H1 (cell line): ENCODE measurements around the gene GABRA4. TPM values are rescaled to one million over a fixed set of nuclear protein-coding genes. Genes with fewer than 3 reads are reported as not detected.
A peak's percentile ranks its signal among the peaks of the same experiment; 100 is the strongest.

ENCODE experiments used
- CTCF ChIA-PET: fragments of 300-600 bp; sonication (Branson Sonifier 250); formaldehyde crosslinking; loops from one replicate; lab custom pipeline; 2021; ENCODE audit not compliant: partially characterized antibody; lab: Charles Lee
- POLR2A ChIA-PET: fragments of 300-600 bp; sonication (Branson Sonifier 250); formaldehyde crosslinking; loops from one replicate; lab custom pipeline; 2021; ENCODE audit warnings: inconsistent platforms; ENCODE audit not compliant: partially characterized antibody; lab: Charles Lee
- DNase-seq, 2 experiments: peaks; one replicate each; pipeline versions ENCODE4 v3.0.0 to v3.0.0-alpha.2; 2010 to 2022; ENCODE audit warnings: low spot score in 2 of 2, low read depth in 1 of 2, mixed read lengths in 1 of 2
- FAIRE-seq: peaks from 2 replicates; lab custom pipeline; 2011; peaks lifted over from hg19 to GRCh38; lab: Jason Lieb, UNC
- H2AFZ ChIP-seq: 2 replicates; pipeline ENCODE4 v1.8.1; 2012; ENCODE audit warnings: low read length, inconsistent platforms
- H2AK5ac ChIP-seq: 2 replicates; pipeline ENCODE4 v1.6.1; 2013; ENCODE audit warnings: low read depth, low read length
- H2BK120ac ChIP-seq: replicated peaks from 2 replicates; pipeline ENCODE3; 2013; ENCODE audit warnings: low read depth, low read length, inconsistent platforms
- H2BK12ac ChIP-seq: 2 replicates; pipeline ENCODE4 v1.6.1; 2013; ENCODE audit warnings: low read depth, low read length
- H2BK15ac ChIP-seq: 2 replicates; pipeline ENCODE4 v1.6.1; 2013; ENCODE audit warnings: low read length
- H2BK20ac ChIP-seq: 2 replicates; pipeline ENCODE4 v1.6.1; 2013; ENCODE audit warnings: low read length
- H2BK5ac ChIP-seq: 2 replicates; pipeline ENCODE4 v1.6.1; 2013; ENCODE audit warnings: low read depth, low read length
- H3K14ac ChIP-seq: 2 replicates; pipeline ENCODE4 v1.6.1; 2013; ENCODE audit warnings: inconsistent platforms; ENCODE audit not compliant: insufficient read length
- H3K18ac ChIP-seq: 2 replicates; pipeline ENCODE4 v1.6.1; 2013; ENCODE audit warnings: low read length; ENCODE audit errors: extremely low read depth
- H3K23ac ChIP-seq: 2 replicates; pipeline ENCODE4 v1.6.1; 2013; ENCODE audit warnings: inconsistent platforms; ENCODE audit not compliant: insufficient read length
- H3K23me2 ChIP-seq: 2 replicates; pipeline ENCODE4 v1.6.1; 2013; ENCODE audit warnings: low read depth, low read length
- H3K27ac ChIP-seq: 2 replicates; pipeline ENCODE4 v1.6.1; 2011; ENCODE audit warnings: low read depth, low read length, inconsistent platforms
- H3K27me3 ChIP-seq, 4 experiments: replicated peaks in 1 of 4; 1 replicate in 1 of 4; 2 replicates in 3 of 4; pipeline versions ENCODE4 v1.6.1 to v1.8.1; 2011 to 2013; ENCODE audit warnings: low read length in 3 of 4, mild to moderate bottlenecking in 3 of 4, inconsistent platforms in 2 of 4, mixed read lengths in 2 of 4, moderate library complexity in 1 of 4; ENCODE audit not compliant: control insufficient read depth in 3 of 4, insufficient read depth in 3 of 4; ENCODE audit errors: extremely low read depth in 1 of 4
- H3K36me3 ChIP-seq, 4 experiments: 2 replicates each; pipeline versions ENCODE4 v1.6.1 to v1.8.1; 2011 to 2013; ENCODE audit warnings: mild to moderate bottlenecking in 4 of 4, low read length in 3 of 4, moderate library complexity in 2 of 4, control low read depth in 1 of 4, inconsistent platforms in 1 of 4; ENCODE audit not compliant: insufficient read depth in 4 of 4, control insufficient read depth in 2 of 4
- H3K4ac ChIP-seq: replicated peaks from 2 replicates; pipeline ENCODE3; 2013; ENCODE audit warnings: low read length, low read depth, mixed read lengths, inconsistent platforms; ENCODE audit not compliant: insufficient read length
- H3K4me1 ChIP-seq, 4 experiments: replicated peaks in 1 of 4; 1 replicate in 1 of 4; 2 replicates in 3 of 4; pipeline versions ENCODE4 v1.6.1 to v1.8.1; 2011 to 2013; ENCODE audit warnings: low read length in 3 of 4, inconsistent platforms in 2 of 4, mixed read lengths in 1 of 4; ENCODE audit not compliant: insufficient read depth in 4 of 4, control insufficient read depth in 3 of 4
- H3K4me2 ChIP-seq, 2 experiments: 2 replicates each; pipeline versions ENCODE4 v1.6.1 to v1.8.1; 2011 to 2013; ENCODE audit warnings: low read depth in 2 of 2, low read length in 2 of 2, control low read depth in 1 of 2, inconsistent platforms in 1 of 2, mild to moderate bottlenecking in 1 of 2; ENCODE audit not compliant: insufficient read depth in 1 of 2
- H3K4me3 ChIP-seq, 4 experiments: fragments of 200-600, 300-600 bp in 1 of 4; sonication (generic), shearing (Covaris generic), sonication (Bioruptor Twin) in 1 of 4; 2 replicates each; pipeline versions ENCODE4 v1.5.1 to v1.8.1; 2011 to 2016; ENCODE audit warnings: low read length in 4 of 4, low read depth in 3 of 4, control low read depth in 2 of 4, inconsistent platforms in 2 of 4, mild to moderate bottlenecking in 2 of 4, mixed read lengths in 1 of 4, moderate library complexity in 1 of 4; ENCODE audit not compliant: insufficient read depth in 2 of 4; ENCODE audit errors: extremely low read depth in 1 of 4
- H3K56ac ChIP-seq: replicated peaks from 2 replicates; pipeline ENCODE3; 2013; ENCODE audit warnings: low read depth, mild to moderate bottlenecking, mixed read lengths, low read length, inconsistent platforms; ENCODE audit not compliant: insufficient read length
- H3K79me1 ChIP-seq: 2 replicates; pipeline ENCODE4 v1.6.1; 2013; ENCODE audit warnings: low read depth, low read length, control low read depth
- H3K79me2 ChIP-seq, 2 experiments: 2 replicates each; pipeline versions ENCODE4 v1.6.1 to v1.8.1; 2012 to 2013; ENCODE audit warnings: low read length in 2 of 2, mild to moderate bottlenecking in 2 of 2, inconsistent platforms in 1 of 2; ENCODE audit not compliant: insufficient read depth in 2 of 2, control insufficient read depth in 1 of 2
- H3K9ac ChIP-seq, 4 experiments: replicated peaks in 1 of 4; 1 replicate in 1 of 4; 2 replicates in 3 of 4; pipeline versions ENCODE4 v1.6.1 to v1.8.1; 2011 to 2013; ENCODE audit warnings: low read depth in 3 of 4, low read length in 3 of 4, control low read depth in 2 of 4, mild to moderate bottlenecking in 2 of 4, moderate library complexity in 2 of 4, inconsistent platforms in 1 of 4; ENCODE audit errors: extremely low read depth in 1 of 4
- H3K9me3 ChIP-seq, 2 experiments: 2 replicates each; pipeline versions ENCODE4 v1.6.1 to v1.8.1; 2012 to 2013; ENCODE audit warnings: mild to moderate bottlenecking in 2 of 2, moderate library complexity in 2 of 2, control low read depth in 1 of 2, inconsistent platforms in 1 of 2, low read depth in 1 of 2, low read length in 1 of 2, mixed read lengths in 1 of 2; ENCODE audit not compliant: insufficient read depth in 2 of 2
- H4K20me1 ChIP-seq, 2 experiments: replicated peaks in 1 of 2; 2 replicates each; pipeline versions ENCODE3 to v1.8.1; 2011 to 2013; ENCODE audit warnings: inconsistent platforms in 2 of 2, low read length in 2 of 2, mild to moderate bottlenecking in 1 of 2; ENCODE audit not compliant: insufficient read depth in 2 of 2, control insufficient read depth in 1 of 2
- H4K5ac ChIP-seq: 2 replicates; pipeline ENCODE4 v1.6.1; 2013; ENCODE audit warnings: low read length, low read depth, mixed read lengths, inconsistent platforms; ENCODE audit not compliant: insufficient read length
- H4K8ac ChIP-seq: 2 replicates; pipeline ENCODE4 v1.8.0; 2013; ENCODE audit warnings: mild to moderate bottlenecking, moderate library complexity, low read length, inconsistent platforms; ENCODE audit not compliant: insufficient read depth; ENCODE audit errors: extremely low read depth
- H4K91ac ChIP-seq: replicated peaks from 2 replicates; pipeline ENCODE3; 2013; ENCODE audit warnings: low read length, mixed read lengths, inconsistent platforms; ENCODE audit not compliant: insufficient read length
- CEBPB ChIP-seq: IDR thresholded peaks from 2 replicates; pipeline ENCODE4 v1.6.1; 2012; ENCODE audit warnings: low read depth, low read length
- EZH2 ChIP-seq: fragments of 200-600 bp; sonication (generic); IDR thresholded peaks from 2 replicates; pipeline ENCODE4 v1.7.1; 2012; ENCODE audit warnings: low read depth, mild to moderate bottlenecking, moderate library complexity, low read length, inconsistent platforms; ENCODE audit not compliant: severe bottlenecking
- FOSL1 ChIP-seq: IDR thresholded peaks from 2 replicates; pipeline ENCODE4 v1.6.1; 2011; ENCODE audit warnings: mild to moderate bottlenecking, low read depth, low read length, moderate library complexity; ENCODE audit not compliant: insufficient read depth
- KDM4A ChIP-seq: IDR thresholded peaks from one replicate; pipeline ENCODE4 v1.7.1; 2012; ENCODE audit warnings: low read depth, mild to moderate bottlenecking, moderate library complexity, low read length, inconsistent platforms; ENCODE audit not compliant: severe bottlenecking
- SUZ12 ChIP-seq: fragments of 200-600 bp; sonication (generic); IDR thresholded peaks from 2 replicates; pipeline ENCODE4 v1.6.1; 2012; ENCODE audit warnings: mild to moderate bottlenecking, inconsistent platforms, low read length, moderate library complexity, mixed read lengths
- YY1 ChIP-seq: IDR thresholded peaks from 2 replicates; pipeline ENCODE4 v1.6.1; 2011; ENCODE audit warnings: low read depth, mild to moderate bottlenecking, low read length
- WGBS, 2 experiments: shearing (Covaris generic) in 1 of 2; methylation state at CpG; one replicate each; pipeline versions ENCODE4 v1.1.6 to v1.1.7; 2013 to 2015; ENCODE audit warnings: low lambda C conversion rate in 2 of 2, mixed read lengths in 2 of 2, inconsistent platforms in 1 of 2, low coverage in 1 of 2, missing lambda C conversion rate in 1 of 2; ENCODE audit not compliant: insufficient replicate concordance in 2 of 2, insufficient coverage in 1 of 2, insufficient read length in 1 of 2; ENCODE audit errors: extremely low coverage in 1 of 2, missing lambda C conversion rate in 1 of 2; 5-methylcytosine and 5-hydroxymethylcytosine counted together
- polyA plus RNA-seq, 7 experiments: library from polyadenylated mRNA; depleted of rRNA in 3 of 7; stranded (reverse) in 5 of 7; unstranded in 2 of 7; fragments of >200 nt in 5 of 7; fragments of 200-250 nt in 2 of 7; gene quantifications; 1 replicate in 5 of 7; 2 replicates in 1 of 7; 4 replicates in 1 of 7; pipeline versions ENCODE4 v1.2.1 to v1.2.3, GENCODE V29; 2011 to 2013; ENCODE audit warnings: missing spikeins in 2 of 7, mixed read lengths in 2 of 7
- total RNA-seq: library from RNA; stranded (reverse); fragmentation: NEBNext Ultra II Directional; extraction: Animal tissue kit (Norgen Biotek cat#: 25700); gene quantifications from 2 replicates; pipeline ENCODE4 v1.2.1, GENCODE V29; 2021

The GABRA4 gene
- total and polyA plus RNA-seq, 2 of the 8 experiments (the other 6 are each of a cell fraction or from before 2014, with no cell fraction given) = 0.09 to 0.37 TPM

DNA sequence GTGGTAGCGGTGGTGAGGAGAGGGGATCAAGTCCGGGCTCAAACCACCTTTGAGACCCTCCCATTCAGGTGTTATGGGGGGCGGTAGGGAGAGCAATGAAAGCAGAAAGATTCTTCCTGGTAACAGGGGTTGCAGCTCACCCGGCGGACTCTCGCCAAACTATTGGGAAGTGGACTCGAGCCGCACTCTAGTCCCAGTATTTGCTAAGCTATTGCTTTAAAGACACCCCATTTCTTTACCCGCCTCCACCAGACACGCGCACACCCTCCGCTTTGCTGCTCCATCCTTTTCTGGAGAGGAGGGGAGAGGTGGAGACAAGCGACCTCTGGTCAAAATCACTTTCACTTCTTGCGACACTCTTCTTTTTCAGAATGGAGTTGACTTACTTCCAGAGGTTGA lies 625 bp upstream of the GABRA4 start:
- Histone ChIP-seq H2BK15ac (no peak overlapping the region), H3K9ac (no peak overlapping the region)

More for the DNA sequence above, 625 bp upstream of the GABRA4 start:
- H2BK20ac ChIP-seq = no peak overlapping the region
- FAIRE-seq (no peak), DNase-seq (no peak)
- peak overlapping the region; percentile 43 to 86 (median 77) for H3K4me3 ChIP-seq
- no peak overlapping the region for H3K18ac ChIP-seq
- H3K23me2 ChIP-seq = peaks cover 12% of the 10 kb centered on the region
- H2BK120ac ChIP-seq = no peak overlapping the region
- no peak overlapping the region for H2BK5ac ChIP-seq
- no peak overlapping the region for H3K14ac ChIP-seq
- H3K23ac ChIP-seq = no peak overlapping the region
- no peaks in the 10 kb centered on the region for H3K36me3 ChIP-seq
- no peak overlapping the region for H3K27ac ChIP-seq
- H3K79me1 ChIP-seq = no peaks in the 10 kb centered on the region
- H4K20me1 ChIP-seq = no peaks in the 10 kb centered on the region
- H2AFZ ChIP-seq = peak overlapping the region; percentile 89
- 1% methylated on average over 13 of the region's 14 CpGs; no CpG with 5 or more reads in 1 of the 2 experiments for WGBS, 2 experiments
- H3K27me3 ChIP-seq = peaks cover 27 to 47% (median 40%) of the 10 kb centered on the region in 4 experiments
- H3K4me2 ChIP-seq = peak overlapping the region; percentile 86 to 100
- H4K8ac ChIP-seq = no peak overlapping the region
- H3K4ac ChIP-seq = no peak overlapping the region
- CTCF ChIA-PET = interaction anchor here (0.9 to 1.7 kb wide), 2 partner anchors 62 to 152 kb away, joined by 3 to 4 read pairs; no protein-coding TSS in a partner anchor
- no peak overlapping the region for H3K56ac ChIP-seq
- POLR2A ChIA-PET = no interaction called here
- H3K9me3 ChIP-seq = no peaks in the 10 kb centered on the region
- H4K91ac ChIP-seq = no peak overlapping the region
- no peak overlapping the region for H4K5ac ChIP-seq
- TF ChIP-seq EZH2 (peak; percentile 28), CEBPB (0 out of 2 replicates have a peak, but pooled peaks have one; percentile 18), FOSL1 (no peak), SUZ12 (peak; percentile 61), YY1 (no peak), KDM4A (peak; percentile 36)
- no peaks in the 10 kb centered on the region; a peak in 1 of 7 replicates for H3K4me1 ChIP-seq
- H2AK5ac ChIP-seq = no peak overlapping the region
- H3K79me2 ChIP-seq = no peaks in the 10 kb centered on the region
- H2BK12ac ChIP-seq = no peak overlapping the region
